NCI-H2029 treated with DMSO at 0.1 percent for 48 hours (cell line): ENCODE results near the gene SESTD1.
A peak's percentile ranks its signal among the peaks of the same experiment; 100 is the strongest.
"Not testable (repeated sequence)": the region's sequence is repeated elsewhere in the genome, so short reads cannot be mapped to it uniquely, and the experiment has no call there.

Experiments
- DNase-seq: peaks from one replicate; lab custom pipeline; 2025; lab: John Stamatoyannopoulos, UW

The SESTD1 gene

DNA sequence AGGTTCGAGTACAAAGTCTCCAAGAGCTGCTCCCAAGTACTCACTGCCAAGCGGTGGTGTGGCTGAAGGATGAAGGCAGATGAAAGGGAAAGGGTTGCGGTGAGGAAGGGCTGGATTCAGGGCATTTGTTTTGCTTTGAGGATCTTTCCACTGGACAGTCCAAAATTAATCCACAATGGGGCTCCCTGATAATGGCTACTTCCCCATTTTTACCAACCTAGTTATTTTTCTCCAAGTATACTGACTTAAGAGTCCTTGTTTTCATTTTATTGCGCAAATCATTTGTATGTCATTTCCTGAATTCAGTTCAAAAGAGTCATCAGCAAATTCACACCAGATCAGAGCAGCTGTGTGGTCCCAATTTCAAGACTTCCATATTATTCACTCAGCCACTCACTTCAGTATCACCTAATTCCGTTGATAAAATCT, 464 bp upstream of the SESTD1 start:
- no peak for DNase-seq

DNA sequence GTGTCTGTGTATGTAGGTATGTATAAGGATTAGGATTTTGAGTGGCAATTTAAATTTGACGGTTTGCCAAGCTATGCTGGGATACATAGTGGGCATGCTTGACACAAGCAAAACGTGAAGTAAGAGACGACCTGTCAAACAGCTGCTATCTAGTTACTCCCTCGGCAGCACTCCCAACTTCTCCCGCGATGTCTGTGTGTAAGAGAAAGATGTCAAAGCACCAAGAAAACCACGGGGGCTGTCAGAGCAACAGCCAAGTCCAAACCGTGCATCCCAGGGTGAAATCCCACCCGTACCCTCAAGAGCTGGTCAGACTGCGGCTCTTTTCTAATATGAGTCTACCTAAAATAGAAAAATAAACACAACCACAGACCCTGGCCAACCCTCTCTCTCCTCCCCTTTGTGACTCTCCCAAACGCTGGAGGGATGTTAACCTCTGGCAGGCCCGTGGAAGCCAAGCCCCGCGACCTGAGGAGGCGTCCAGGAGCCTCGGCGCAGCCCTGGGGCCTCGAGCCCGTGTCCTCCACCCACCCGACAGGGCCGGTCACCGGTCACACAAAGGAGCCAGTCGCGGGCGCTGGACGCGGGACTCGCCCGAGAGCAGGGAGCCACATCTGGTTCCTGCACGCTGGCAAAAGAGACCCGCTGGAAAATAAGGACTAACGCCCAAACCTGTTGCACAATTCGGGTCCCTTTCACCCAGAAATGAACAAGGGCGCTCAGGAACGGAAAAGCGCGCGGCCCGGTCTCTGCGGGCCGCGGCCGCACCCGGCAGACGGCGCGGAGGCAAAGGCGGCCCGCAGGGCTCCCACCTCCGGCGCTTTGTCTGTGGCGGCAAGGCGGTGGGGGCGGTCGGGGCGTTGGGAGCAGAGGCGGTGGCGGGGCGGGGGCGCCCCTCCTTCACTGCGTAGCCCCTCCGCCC, 925 bp downstream of the SESTD1 start:
- DNase-seq = peak; percentile 53

- DNase-seq = no peak
Observed at GRCh38 chr2:179263015-179263414, 1.6 kb downstream of the SESTD1 start.

GRCh38 chr2:179262077-179262660, 2.5 kb downstream of the SESTD1 start:
- DNase-seq = no peak

- DNase-seq = no peak
Observed at GRCh38 chr2:179261151-179261825, 3.3 kb downstream of the SESTD1 start.

- DNase-seq = no peak
Observed at GRCh38 chr2:179260224-179260623, 4.4 kb downstream of the SESTD1 start.

GRCh38 chr2:179255129-179255528, 9.5 kb downstream of the SESTD1 start:
- no peak for DNase-seq

DNA sequence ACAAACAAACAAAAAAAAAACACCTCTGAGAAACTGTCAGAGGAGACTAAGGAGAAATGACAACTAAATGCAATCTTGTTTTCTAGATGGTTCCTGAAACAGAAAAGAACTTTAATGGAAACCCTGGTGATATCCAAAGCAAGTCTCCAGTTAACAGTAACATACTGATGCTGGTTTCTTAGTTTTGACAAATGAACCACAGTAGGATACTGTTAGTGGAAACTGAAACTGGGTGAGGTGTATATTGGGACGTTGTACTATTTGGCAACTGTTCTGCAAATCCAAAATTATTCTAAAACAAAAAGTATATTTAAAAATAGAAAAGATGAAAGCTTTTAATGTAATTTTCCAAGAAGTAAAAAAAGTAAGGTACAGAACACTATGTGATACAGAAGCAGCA, 11.4 kb downstream of the SESTD1 start:
- DNase-seq = no peak

DNA sequence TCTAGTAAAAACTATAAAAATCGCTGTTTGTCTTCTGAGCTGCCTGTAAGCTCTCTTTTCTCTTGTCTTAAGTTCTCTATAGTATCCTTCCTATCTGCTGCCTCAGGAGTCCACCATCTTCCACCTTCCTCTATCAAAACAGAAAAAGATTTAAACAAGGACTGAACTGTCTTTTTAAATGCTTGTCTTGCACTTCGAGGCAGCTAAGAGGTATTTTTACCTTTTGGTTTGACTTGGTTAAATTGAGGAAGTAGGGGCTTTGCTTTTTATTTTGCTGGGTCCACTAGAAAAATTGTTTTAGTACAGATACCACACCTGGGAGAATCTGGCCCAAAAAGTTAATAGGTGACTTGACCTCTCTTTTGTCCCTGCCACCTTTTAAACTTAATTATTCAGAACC, 12.2 kb downstream of the SESTD1 start:
- no peak for DNase-seq

DNA sequence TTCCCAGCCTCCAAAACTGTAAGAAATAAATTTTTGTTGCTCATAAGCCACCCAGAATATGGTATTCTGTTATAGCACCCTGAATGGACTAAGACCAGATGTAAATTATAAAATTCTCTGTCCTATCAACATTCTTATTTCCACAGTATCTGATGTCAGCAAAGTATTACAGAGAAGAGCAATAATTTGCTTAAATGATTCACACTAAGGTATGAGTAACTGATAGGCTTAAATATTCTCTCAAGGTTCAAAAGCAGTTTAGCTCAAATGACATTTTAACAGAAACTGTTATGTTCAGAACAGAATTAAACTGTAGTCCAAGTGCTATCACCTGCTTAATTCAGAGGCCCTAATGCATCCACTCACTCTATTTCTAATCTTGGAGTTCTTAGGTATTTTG, 12.8 kb downstream of the SESTD1 start:
- no peak for DNase-seq

GRCh38 chr2:179250848-179251504, 13.7 kb downstream of the SESTD1 start:
- no peak for DNase-seq

DNA sequence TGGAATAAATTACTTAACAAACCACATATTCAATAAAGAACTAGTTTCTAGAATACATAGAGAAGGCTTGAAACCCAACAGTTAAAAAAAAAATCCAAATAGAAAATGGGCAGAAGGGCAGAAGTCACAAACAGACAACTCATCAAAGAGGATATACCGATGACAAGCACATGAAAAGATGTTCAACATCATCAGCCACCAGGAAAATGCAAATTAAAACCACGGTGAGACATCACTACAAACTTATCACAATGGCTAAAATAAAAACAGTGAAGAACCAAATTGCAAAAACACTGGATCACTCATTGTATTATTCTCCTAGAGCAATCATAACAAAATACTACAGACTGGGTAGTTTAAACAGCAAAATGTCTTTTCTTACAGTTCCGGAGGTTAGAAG, 14.5 kb downstream of the SESTD1 start:
- DNase-seq = no peak

- no peak for DNase-seq
Observed at GRCh38 chr2:179248024-179248348, 16.6 kb downstream of the SESTD1 start.

DNA sequence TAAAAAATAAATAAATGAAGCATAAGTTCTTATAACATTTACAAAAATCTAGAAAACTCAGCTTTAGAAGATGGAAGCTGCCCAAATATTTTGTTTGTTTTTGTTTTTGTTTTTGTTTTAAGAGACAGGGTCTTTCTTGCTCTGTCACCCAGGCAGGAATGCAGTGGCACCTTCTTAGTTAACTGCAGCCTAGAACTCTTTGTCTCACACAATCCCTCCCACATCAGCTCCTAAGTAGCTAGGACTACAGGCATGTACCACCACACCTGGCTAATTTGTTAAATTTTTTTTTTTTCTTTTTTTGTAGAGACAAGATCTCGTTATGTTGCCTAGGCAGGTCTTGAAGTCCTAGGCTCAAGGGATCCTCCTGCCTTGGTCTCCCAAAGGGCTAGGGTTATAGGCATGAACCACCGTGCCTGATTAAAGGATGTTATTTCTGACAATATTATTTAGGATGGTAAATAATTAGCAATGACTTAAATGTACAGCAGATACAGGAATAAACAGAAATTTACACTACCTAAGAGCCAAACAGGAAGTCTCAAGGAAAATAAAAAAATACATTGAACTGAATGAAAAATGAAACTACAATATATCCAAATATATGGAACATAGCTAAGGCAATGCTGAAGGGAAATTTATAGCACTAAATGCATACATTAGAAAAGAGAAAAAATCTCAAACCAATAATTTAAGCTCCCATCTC, 17.2 kb downstream of the SESTD1 start:
- DNase-seq = no peak

DNA sequence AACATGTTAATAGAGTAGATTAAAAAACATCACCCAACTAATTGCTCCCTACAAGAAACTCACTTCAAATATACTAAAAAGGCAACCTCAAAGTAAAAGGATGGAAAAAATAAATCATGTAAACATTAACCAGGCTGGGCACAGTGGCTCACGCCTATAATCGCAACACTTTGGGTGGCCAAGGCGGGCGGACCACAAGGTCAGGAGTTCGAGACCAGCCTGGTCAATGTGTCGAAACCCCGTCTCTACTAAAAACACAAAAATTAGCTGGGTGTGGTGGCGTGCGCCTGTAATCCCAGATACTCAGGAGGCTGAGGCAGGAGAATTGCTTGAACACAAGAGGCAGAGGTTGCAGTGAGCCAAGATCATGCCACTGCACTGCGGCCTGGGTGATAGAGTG, 18.8 kb downstream of the SESTD1 start:
- not testable (repeated sequence) for DNase-seq

- no peak for DNase-seq
Observed at GRCh38 chr2:179243046-179243445, 21.6 kb downstream of the SESTD1 start.

GRCh38 chr2:179240481-179241451, 23.9 kb downstream of the SESTD1 start:
- no peak for DNase-seq

DNA sequence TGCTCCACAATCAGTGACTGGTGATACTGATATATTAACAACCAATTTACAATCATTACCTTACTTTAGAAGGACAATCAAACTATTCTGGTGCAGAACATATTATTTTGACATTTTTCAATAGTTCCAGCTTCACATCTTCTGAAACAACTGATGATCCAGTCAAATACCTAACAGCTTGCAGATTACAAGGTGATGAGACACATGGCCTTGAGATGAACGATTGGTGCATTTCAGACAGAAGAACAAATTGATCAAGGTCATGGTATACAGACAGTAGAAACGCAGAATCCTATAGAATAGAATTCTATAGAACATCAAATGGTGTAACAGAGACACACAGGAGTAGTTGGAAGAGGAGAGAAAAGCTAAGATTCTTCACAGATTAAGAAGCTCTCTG, 24.8 kb downstream of the SESTD1 start:
- DNase-seq = no peak

- no peak for DNase-seq
Observed at GRCh38 chr2:179239195-179239594, 25.4 kb downstream of the SESTD1 start.

DNA sequence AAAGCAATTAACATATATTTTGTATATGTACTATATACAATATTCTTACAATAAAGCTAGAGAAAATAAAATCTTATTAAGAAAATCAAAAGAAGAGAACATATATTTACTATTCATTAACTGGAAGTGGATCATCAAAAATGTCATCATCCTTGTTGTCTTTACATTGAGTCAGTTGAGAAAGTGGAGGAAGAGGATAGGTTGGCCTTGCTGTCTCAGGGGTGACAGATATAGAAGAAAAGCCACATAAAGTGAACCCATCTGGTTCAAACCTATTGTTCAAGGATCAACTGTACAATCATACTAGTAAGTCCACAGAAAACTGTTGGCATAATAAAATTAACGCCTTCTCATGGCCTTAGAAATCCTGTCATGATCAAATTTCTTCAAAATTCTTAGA, 26.6 kb downstream of the SESTD1 start:
- no peak for DNase-seq
